Erythroblast (primary cell): ENCODE results near the gene BRSK1.

Experiments used
- GATA1 ChIP-seq: IDR thresholded peaks from 2 replicates; pipeline ENCODE4 v1.6.1; 2011; ENCODE audit warnings: low read depth, mild to moderate bottlenecking, control low read depth, low read length, moderate library complexity
- POLR2A ChIP-seq: IDR thresholded peaks from 2 replicates; pipeline ENCODE4 v1.6.1; 2011; ENCODE audit warnings: mild to moderate bottlenecking, low read length

DNA sequence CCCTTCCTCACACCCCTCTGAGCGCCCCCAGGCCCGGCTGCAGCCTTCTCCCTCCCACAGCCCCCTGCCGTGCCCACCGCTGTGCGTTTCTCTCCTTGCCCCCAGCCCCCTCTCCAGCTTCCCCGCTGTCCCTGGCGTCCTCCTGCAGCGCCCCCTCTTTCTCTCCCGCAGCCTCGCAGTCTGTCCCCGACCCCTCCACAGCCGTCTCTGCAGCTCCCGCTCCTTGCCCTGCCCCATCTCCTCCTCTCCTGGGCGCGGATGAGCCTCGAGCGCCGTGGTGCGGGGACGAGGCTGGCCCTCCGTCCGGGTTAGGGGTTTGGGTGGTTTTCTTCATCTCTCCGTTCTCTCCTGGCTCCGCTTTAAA, 57.0 kb downstream of the BRSK1 start:
- TF ChIP-seq POLR2A (no peak), GATA1 (no peak)
